NCI-H748 (cell line): ENCODE results near the gene EIF4H.
"Not testable (repeated sequence)": the region's sequence is repeated elsewhere in the genome, so short reads cannot be mapped to it uniquely, and the experiment has no call there.

Experiments used
- DNase-seq: peaks from one replicate; lab custom pipeline; 2025; ENCODE audit not compliant: unreplicated experiment; lab: John Stamatoyannopoulos, UW

The EIF4H gene

DNA sequence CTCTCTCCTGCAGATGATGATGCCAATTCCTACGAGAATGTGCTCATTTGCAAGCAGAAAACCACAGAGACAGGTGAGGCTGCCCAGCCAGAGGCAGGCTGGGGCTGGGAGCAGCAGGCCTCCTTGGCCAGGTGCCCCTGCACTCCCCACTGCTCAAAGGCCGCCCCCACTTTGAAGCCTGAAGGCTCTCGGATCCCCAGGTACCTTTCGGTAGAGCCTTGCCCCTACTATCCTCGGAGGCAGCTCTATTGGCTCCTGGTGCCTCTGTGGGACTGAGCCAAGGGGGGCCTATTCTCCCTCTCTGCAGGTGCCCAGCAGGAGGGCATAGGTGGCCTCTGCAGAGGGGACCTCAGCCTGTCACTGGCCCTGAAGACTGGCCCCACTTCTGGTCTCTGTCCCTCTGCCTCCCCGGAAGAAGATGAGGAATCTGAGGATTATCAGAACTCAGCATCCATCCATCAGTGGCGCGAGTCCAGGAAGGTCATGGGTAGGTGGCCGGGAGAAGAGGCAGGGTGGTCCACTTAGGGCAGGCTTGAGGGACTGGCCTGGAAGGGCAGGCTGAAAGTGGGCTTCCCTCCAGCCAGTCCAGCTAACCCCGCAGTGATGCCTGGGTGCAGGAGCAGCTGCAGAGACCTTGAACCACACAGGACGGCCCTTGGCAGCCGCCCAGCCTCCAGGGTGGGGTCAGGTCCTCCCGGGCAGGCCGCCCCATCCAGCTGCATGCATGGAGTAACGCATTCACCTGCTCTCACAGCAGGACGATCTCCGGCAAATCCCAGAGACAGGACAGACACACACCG lies 49.8 kb downstream of the EIF4H start:
- no peak for DNase-seq

DNA sequence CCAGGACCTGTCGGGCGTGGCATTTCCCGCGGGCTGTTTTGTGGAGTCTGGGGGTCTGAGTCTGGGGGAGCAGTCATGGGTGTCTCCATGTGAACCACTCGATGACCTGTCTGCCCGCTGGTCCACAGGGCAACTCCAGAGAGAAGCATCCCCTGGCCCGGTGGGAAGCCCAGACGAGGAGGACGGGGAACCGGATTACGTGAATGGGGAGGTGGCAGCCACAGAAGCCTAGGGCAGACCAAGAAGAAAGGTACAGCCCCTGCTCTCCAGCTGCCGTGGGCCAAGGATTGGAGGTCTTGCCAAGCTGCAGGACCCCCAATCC lies 50.3 kb downstream of the EIF4H start:
- no peak for DNase-seq

DNA sequence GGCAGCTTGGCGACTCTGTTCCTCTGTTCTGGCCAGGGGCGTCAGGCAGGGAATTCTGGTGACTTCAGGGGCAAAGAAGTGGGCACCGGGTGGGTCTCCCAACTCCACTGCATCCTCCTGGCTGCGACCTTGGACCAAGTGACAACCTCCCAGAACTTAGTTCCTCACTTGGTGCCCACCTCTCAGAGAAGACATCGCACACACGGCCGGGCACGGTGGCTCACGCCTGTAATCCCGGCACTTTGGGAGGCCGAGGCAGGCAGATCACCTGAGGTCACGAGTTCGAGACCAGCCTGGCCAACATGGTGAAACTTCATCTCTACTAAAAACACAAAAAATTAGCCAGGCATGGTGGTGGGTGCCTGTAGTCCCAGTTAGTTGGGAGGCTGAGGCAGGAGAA lies 50.8 kb downstream of the EIF4H start:
- DNase-seq, result not testable (repeated sequence)

DNA sequence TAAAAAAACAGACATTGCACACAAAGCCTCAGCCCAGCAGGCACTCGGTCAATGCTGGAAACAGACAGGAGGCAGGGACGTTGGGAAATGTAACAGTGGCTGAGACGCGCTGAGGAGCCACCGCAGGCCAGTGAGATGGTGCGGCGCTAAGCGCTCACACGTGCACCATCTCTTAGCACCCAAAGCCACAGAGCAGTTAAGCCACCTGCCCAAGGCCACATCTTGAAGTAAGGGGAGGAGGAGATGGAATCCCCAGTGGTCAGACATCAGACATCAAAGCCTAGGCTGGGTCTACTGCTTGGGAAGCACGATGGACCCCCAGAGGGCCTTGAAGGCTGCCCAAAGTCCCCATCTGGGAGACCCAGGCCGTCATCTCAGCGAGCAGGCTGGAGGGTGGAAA lies 51.2 kb downstream of the EIF4H start:
- no peak for DNase-seq

DNA sequence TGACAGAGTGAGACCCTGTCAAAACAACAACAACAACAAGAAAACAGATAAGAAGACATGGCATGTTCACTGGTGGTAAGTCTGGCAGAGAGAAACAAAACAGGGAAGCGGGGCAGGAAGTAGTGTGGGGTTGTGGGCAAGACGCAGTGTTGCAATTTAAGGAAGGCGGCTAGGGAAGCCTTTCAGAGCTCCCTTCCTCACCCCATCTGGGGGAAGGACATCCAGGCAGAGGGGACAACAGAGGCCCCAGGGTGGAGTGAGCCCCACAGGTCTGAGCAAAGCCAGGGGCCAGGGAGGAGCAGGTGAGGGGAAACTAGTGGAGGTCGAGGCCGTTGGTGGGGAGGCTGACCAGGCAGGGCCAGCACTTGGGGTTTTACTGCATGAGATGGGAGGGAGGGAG lies 52.5 kb downstream of the EIF4H start:
- DNase-seq, result no peak

DNA sequence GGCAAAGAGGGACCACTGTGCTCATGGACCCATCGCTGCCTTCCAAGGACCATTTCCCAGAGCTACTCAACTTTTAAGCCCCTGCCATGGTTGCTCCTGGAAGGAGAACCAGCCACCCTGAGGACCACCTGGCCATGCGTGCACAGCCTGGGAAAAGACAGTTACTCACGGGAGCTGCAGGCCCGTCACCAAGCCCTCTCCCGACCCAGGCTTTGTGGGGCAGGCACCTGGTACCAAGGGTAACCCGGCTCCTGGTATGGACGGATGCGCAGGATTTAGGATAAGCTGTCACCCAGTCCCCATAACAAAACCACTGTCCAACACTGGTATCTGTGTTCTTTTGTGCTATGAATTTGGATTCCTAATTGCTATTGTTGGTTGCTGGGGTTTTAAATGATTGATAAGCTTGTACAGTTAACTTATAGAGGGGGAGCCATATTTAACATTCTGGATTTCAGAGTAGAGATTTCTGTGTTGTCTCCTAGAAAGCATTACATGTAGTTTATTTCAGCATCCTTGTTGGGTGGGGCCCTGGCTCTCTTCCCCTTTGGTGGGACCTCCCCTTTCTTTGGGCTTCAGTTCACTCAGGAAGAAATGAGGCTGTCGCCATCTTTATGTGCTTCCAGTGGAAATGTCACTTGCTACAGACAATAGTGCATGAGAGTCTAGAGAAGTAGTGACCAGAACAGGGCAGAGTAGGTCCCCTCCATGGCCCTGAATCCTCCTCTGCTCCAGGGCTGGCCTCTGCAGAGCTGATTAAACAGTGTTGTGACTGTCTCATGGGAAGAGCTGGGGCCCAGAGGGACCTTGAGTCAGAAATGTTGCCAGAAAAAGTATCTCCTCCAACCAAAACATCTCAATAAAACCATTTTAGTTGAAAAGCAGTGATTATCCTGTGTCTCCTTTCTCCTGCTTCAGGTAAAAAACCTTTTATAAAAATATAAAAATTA lies 55.1 kb downstream of the EIF4H start:
- no peak for DNase-seq

DNA sequence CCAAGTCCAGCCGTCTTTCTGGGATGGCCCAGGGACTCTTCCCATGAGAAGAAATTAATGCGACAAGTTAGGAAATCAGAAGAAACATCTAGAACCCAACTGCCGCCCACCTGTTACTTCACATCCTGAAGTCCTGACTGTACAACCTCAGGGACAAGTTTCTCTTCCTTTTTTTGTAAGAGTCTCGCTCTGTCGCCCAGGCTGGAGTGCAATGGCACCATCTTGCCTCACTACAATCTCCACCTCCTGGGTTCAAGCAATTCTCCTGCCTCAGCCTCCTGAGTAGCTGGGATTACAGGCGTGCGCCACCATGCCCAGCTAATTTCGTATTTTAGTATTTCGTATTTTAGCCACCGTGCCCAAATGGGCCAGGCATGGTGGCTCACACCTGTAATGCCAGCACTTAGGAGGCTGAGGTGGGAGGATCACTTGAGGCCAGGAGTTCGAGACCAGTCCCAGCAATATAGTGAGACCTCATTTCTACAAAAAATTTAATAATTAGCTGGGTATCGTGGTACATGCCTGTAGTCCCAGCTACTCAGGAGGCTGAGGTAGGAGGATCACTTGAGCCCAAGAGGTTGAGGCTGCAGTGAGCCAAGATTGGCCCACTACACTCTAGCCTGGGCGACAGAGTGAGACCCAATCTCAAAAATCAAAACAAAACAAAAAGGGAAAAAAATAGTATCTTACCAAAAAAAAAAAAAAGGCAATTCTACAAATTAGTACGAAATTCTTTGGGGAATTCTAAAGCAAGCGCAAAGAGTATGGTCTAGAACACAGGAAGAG lies 56.5 kb downstream of the EIF4H start:
- DNase-seq, result no peak

DNA sequence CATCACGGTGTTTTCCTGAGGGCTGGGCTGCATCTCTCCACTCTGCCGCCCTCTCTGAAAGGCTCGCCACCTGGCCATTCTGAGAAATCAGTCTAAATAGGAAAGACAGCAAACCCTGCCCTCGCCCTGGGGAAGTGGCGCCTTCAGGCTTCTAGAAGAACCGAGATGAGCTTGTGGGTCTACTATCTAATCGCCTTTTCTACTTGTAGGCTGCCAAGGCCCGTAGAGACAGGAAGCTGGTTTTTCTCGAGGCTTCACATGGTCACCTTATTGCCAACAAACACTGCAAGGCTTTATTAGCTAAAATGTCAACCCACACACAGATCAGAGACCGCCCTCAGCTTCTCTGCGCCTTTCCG lies 57.1 kb downstream of the EIF4H start:
- no peak for DNase-seq

DNA sequence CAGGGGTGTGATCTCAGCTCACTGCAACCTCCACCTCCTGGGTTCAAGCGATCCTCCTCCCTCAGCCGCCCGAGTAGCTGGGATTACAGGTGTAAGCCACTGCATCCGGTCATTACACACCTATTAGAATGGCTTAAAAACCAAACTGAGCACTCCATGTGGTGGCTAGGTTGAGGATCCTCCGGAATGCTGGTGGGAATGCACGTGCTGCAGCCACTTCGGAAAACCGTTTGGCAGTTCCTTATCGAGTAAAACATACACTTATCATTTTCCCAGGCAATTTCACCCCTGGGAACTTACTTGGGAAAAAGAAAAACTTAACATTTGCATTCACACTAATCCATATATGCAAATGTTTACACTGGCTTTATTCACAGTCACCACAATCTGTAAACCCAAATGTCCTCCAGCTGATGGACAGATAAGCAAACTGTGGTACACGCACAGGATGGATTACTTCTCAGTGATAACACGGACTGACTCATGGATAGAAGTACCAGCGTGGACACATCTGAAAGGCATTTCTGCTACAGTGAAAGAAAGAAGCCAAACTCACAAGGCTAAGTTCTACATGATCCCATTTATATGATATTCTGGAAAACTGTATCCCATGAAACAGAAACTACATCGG lies 59.6 kb downstream of the EIF4H start:
- no peak for DNase-seq

DNA sequence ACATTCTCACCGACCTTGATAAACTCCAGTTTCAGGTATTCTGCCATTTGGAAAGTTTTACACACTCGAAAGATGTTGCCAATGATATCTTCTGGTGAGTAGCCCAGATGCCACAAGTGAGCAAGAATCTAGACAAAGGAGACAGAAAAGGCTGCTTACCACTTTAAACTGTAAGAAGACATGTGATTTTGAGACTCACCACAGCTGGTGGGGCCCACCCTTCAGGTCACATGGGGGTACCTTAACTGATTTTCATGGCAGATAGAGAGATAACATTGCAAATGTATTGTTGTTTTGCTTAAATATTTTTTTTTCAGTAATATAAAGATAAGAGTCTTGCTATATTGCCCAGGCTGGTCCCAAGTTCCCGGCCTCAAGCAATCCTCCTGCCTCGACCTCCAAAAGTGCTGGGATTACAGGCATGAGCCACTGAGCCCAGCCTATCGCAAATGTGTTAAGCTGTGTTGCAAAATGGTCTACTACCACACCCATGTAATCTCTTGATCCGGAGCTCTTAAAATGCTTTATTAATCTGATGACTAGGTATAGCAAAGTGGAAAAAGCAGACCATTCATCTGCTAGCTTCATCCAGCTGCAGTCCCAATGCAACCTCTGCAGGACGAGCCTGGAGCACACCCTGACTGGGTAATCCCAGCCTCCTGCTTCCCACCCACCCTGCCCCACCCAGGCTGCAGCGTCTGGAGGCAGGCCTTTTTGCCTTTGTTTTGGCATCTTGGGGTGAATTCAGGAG lies 61.5 kb downstream of the EIF4H start:
- no peak for DNase-seq

DNA sequence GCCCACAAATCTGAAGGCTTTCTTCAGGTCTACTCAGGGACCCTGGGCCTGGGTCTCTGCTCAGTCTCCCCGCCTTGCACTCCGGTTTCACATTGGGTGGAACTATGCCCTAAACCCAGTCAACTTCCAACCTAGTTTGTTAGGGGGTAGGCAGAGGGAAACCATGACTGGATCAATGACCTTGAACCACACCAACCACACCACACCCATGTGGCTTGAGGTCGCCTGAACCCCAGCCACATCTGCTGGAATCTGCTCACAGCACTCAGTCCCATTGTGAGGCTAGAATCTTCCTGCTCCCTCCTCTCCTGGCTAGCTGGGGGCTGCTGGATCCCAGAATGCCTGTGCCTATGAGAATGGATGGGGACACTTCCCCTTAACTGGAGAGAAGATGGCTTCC lies 62.1 kb downstream of the EIF4H start:
- DNase-seq, result no peak

DNA sequence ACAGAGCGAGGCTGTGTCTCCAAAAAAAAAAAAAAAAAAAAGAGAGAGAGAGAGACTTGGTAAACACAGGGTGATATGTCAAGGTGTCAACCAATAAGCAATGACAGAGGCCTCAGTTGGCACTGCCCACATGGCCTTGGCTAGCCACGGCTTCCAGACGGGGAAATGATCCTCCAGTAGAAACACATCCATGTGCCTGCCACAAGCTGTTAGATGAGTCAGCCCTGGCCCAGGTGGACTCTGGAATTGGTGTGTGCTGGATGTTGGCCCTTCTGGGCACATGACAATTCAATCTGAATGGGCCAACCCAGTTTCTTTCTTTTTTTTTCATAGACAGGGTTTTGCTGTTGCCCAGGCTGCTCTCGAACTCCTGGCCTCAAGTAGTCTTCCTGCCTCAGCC lies 66.3 kb downstream of the EIF4H start:
- no peak for DNase-seq

DNA sequence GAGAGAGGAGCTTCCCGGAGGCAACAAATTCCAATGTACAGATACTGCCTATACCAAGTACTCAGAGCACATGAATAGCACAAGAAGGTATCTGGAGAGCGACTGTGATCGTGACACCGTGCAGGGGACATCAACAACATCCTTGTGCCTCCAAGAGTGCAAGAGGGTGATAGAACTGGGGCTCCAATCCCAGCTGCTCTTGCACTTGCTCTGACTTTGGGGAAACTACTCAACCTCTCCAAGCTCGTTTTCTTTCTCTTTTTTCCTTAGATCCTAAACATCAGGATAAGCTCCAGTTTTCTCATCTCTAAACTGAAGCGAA lies 67.9 kb downstream of the EIF4H start:
- no peak for DNase-seq

DNA sequence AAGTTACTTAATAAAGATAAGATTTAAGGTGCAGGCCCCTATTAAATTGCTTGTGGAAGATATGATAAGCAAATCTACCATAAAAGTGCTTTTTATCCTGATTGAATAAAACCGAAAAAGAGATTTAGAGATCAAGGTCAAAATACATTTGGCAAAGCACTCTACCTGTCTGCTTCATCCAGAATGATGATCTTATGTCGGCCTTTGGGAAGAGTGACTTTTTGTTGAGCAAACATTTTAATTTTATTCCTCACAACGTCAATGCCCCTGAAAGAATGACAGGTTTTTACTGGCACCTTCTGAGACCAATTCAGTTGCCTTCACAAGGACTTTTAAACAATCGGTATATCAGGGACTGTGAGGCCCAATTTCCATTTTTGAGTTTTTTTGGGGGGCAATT lies 72.3 kb downstream of the EIF4H start:
- no peak for DNase-seq
